K562 (cell line): Measurements from ENCODE around the gene RBMS3. TPM values are rescaled to one million over a fixed set of nuclear protein-coding genes. Genes with fewer than 3 reads are reported as not detected.

Source experiments
- ATAC-seq: fragments of 200-7000 bp; cut with Tn5 transposase; 3 replicates; pipeline ENCODE4 v1.9.1; 2020; ENCODE audit warnings: moderate library complexity
- BruUV-seq: library from RNA; stranded (reverse); fragments of 400-500 nt; replicated peaks from 2 replicates; lab custom pipeline; 2021; lab: Mats Ljungman, UMichigan
- CTCF ChIA-PET: fragments of 300-600 bp; formaldehyde crosslinking; extraction: SDS; loops from one replicate; lab custom pipeline; 2021; ENCODE audit warnings: low intra/inter-chr PET ratio; lab: Yijun Ruan, JAX
- POLR2A ChIA-PET: fragments of 300-600, 350-650 bp; sonication (Branson Sonifier 250); formaldehyde crosslinking; extraction: SDS; loops from one replicate; lab custom pipeline; 2021; ENCODE audit warnings: antibody characterized with exemption, inconsistent platforms; lab: Yijun Ruan, JAX
- DNase-seq, 4 experiments: peaks; one replicate each; pipeline versions ENCODE4 v3.0.0 to v3.0.0-alpha.2; 2011 to 2018; ENCODE audit warnings: low spot score in 3 of 4, mixed read lengths in 3 of 4; ENCODE audit errors: extremely low read depth in 1 of 4
- FAIRE-seq: peaks from 2 replicates; lab custom pipeline; 2011; peaks lifted over from hg19 to GRCh38; lab: Jason Lieb, UNC
- H2AFZ ChIP-seq: 2 replicates; pipeline ENCODE4 v1.6.0; 2011; ENCODE audit warnings: low read depth, low read length, control low read depth, inconsistent platforms
- H3K27ac ChIP-seq: fragments of 200-600 bp; 3 replicates; pipeline ENCODE4 v1.8.0; 2011; ENCODE audit warnings: low read depth, mild to moderate bottlenecking, control low read depth, inconsistent platforms, low read length, moderate library complexity, mixed read lengths; ENCODE audit errors: extremely low read depth
- H3K27me3 ChIP-seq, 2 experiments: fragments of 300-600 bp in 1 of 2; 2 replicates in 1 of 2; 3 replicates in 1 of 2; pipeline versions ENCODE4 v1.6.0 to v1.8.0; 2011; ENCODE audit warnings: inconsistent platforms in 2 of 2, low read length in 2 of 2, mild to moderate bottlenecking in 1 of 2, mixed read lengths in 1 of 2, moderate library complexity in 1 of 2; ENCODE audit not compliant: control insufficient read depth in 2 of 2, insufficient read depth in 2 of 2
- H3K36me3 ChIP-seq: fragments of 300-600 bp; 3 replicates; pipeline ENCODE4 v1.8.0; 2011; ENCODE audit warnings: mild to moderate bottlenecking, low read length, inconsistent platforms; ENCODE audit not compliant: control insufficient read depth, insufficient read depth
- H3K4me1 ChIP-seq, 2 experiments: fragments of 200-600 bp in 1 of 2; replicated peaks in 1 of 2; 2 replicates in 1 of 2; 3 replicates in 1 of 2; pipeline versions ENCODE4 v1.5.1 to v1.8.0; 2011; ENCODE audit warnings: inconsistent platforms in 2 of 2, low read length in 2 of 2, mild to moderate bottlenecking in 1 of 2, mixed read lengths in 1 of 2, moderate library complexity in 1 of 2; ENCODE audit not compliant: control insufficient read depth in 2 of 2, insufficient read depth in 2 of 2
- H3K4me2 ChIP-seq: 2 replicates; pipeline ENCODE4 v1.6.1; 2011; ENCODE audit warnings: low read length, control low read depth, inconsistent platforms, mixed read lengths; ENCODE audit not compliant: insufficient read depth
- H3K4me3 ChIP-seq: fragments of 200-600 bp; sonication (generic), shearing (Covaris generic); 2 replicates; pipeline ENCODE4 v1.5.1; 2016; ENCODE audit warnings: control low read depth, inconsistent platforms
- H3K79me2 ChIP-seq: fragments of 200-600 bp; 3 replicates; pipeline ENCODE4 v1.8.0; 2011; ENCODE audit warnings: low read length, inconsistent platforms; ENCODE audit not compliant: control insufficient read depth, insufficient read depth
- H3K9ac ChIP-seq, 2 experiments: 2 replicates each; pipeline versions ENCODE4 v1.6.0 to v1.6.1; 2011; ENCODE audit warnings: low read depth in 2 of 2, low read length in 2 of 2, control low read depth in 1 of 2, inconsistent platforms in 1 of 2, mild to moderate bottlenecking in 1 of 2, mixed read lengths in 1 of 2; ENCODE audit not compliant: insufficient read depth in 1 of 2
- H3K9me1 ChIP-seq: one replicate; pipeline ENCODE4 v1.6.0; 2011; ENCODE audit warnings: inconsistent platforms, mild to moderate bottlenecking, low read length, moderate library complexity; ENCODE audit not compliant: control insufficient read depth, insufficient read depth
- H3K9me3 ChIP-seq: replicated peaks from 2 replicates; pipeline ENCODE4 v1.5.1; 2011; ENCODE audit warnings: low read depth, low read length, inconsistent platforms; ENCODE audit not compliant: control insufficient read depth, insufficient read depth
- H4K20me1 ChIP-seq: replicated peaks from 2 replicates; pipeline ENCODE4 v1.6.1; 2011; ENCODE audit warnings: low read length, inconsistent platforms, mixed read lengths; ENCODE audit not compliant: control insufficient read depth, insufficient read depth
- BMI1 ChIP-seq: fragments of 150-350 bp; IDR thresholded peaks from 2 replicates; pipeline ENCODE4 v1.6.1; 2014; ENCODE audit warnings: low read length
- HMG20A ChIP-seq: fragments of 450-650 bp; formaldehyde crosslinking; conservative IDR thresholded peaks from 2 replicates; pipeline ENCODE4 v1.4.0; 2020; ENCODE audit warnings: mild to moderate bottlenecking, mixed read lengths
- NFIX ChIP-seq: fragments of 250-450 bp; sonication (Bioruptor Pico); IDR thresholded peaks from 2 replicates; pipeline ENCODE4 v1.4.0; 2020; ENCODE audit warnings: low read depth, mild to moderate bottlenecking, moderate library complexity
- WGBS: fragments of 100-300 bp; shearing (Covaris generic); methylation state at CpG from one replicate; pipeline ENCODE4 v1.1.6; 2016; ENCODE audit warnings: low coverage, mixed read lengths; ENCODE audit not compliant: insufficient coverage; ENCODE audit errors: missing lambda C conversion rate; 5-methylcytosine and 5-hydroxymethylcytosine counted together
- in situ Hi-C: fragments of 300-500 bp; cut with MboI; formaldehyde crosslinking; loops from 4 replicates; pipeline ENCODE4 v1.15.0; 2018; ENCODE audit warnings: inconsistent platforms, mixed read lengths
- intact Hi-C: fragments of 100-400 bp; cut with micrococcal nuclease; formaldehyde crosslinking; loops from 2 replicates; pipeline ENCODE4 v1.14.2; 2022
- polyA plus RNA-seq, 8 experiments: library from polyadenylated mRNA; depleted of rRNA in 4 of 8; stranded (reverse) in 5 of 8; unstranded in 3 of 8; fragments of >200 nt; fragmentation: Nextera tagmentation in 2 of 8; fragmentation: Illumina TruSeq in 1 of 8; extraction: Ambion mirVana in 2 of 8; extraction: Trizol in 1 of 8; gene quantifications; 2 replicates each; pipeline versions ENCODE4 v1.2.1 to v1.2.3, GENCODE V29; 2011 to 2014; ENCODE audit warnings: inconsistent platforms in 1 of 8, missing spikeins in 1 of 8
- total RNA-seq, 7 experiments: library from RNA; depleted of rRNA in 6 of 7; stranded (reverse); fragments of >200 nt in 6 of 7; fragmentation: Illumina TruSeq in 2 of 7; extraction: Trizol in 2 of 7; gene quantifications; 2 replicates each; pipeline versions ENCODE4 v1.2.1 to v1.2.3, GENCODE V29; 2011 to 2021; ENCODE audit warnings: low replicate concordance in 1 of 7
- TF ChIP-seq, protein P1 (sequence below): sonication (generic); formaldehyde crosslinking; IDR thresholded peaks from 2 replicates; pipeline ENCODE4 v1.4.0; 2020; ENCODE audit warnings: mild to moderate bottlenecking, missing genetic modification reagents
- TF ChIP-seq, protein P2 (sequence below): fragments of 450-650 bp; IDR thresholded peaks from 2 replicates; pipeline ENCODE4 v1.7.1; 2018; ENCODE audit warnings: mild to moderate bottlenecking, low read depth; ENCODE audit not compliant: partially characterized antibody

RBMS3 gene
- total and polyA plus RNA-seq, 9 of the 15 experiments (the other 6 are each of a cell fraction or from before 2014, with no cell fraction given), result 0.20 TPM; not detected in 8

- no peaks in the 10 kb centered on the region for H3K27me3 ChIP-seq
- CTCF ChIA-PET, result no interaction called here
- no peaks in the 10 kb centered on the region; the same call in 1 of the 2 replicates for H3K9me3 ChIP-seq
- no peak for ATAC-seq
- no TSS peak for BruUV-seq
- no peak overlapping the region for H3K9ac ChIP-seq
- no peak overlapping the region for H2AFZ ChIP-seq
- no peaks in the 10 kb centered on the region for H3K36me3 ChIP-seq
- H4K20me1 ChIP-seq, result no peaks in the 10 kb centered on the region
- no peak overlapping the region for H3K27ac ChIP-seq
- no peaks in the 10 kb centered on the region for H3K79me2 ChIP-seq
- in situ Hi-C loops, result no loop called here
- no peaks in the 10 kb centered on the region for H3K9me1 ChIP-seq
- H3K4me2 ChIP-seq, result no peak overlapping the region
- POLR2A ChIA-PET, result no interaction called here
- intact Hi-C loops, result no loop called here
- no peak overlapping the region for H3K4me3 ChIP-seq
- FAIRE-seq, result no peak
- no peak for DNase-seq
- no peaks in the 10 kb centered on the region for H3K4me1 ChIP-seq
- 4% methylated on average over 2 of the region's 2 CpGs for WGBS
- TF ChIP-seq BMI1, result no peak
- no peak for TF ChIP-seq NFIX (CRISPR knock-in tag)
- no peak for TF ChIP-seq HMG20A (CRISPR knock-in tag)
- TF ChIP-seq, protein P1, sequence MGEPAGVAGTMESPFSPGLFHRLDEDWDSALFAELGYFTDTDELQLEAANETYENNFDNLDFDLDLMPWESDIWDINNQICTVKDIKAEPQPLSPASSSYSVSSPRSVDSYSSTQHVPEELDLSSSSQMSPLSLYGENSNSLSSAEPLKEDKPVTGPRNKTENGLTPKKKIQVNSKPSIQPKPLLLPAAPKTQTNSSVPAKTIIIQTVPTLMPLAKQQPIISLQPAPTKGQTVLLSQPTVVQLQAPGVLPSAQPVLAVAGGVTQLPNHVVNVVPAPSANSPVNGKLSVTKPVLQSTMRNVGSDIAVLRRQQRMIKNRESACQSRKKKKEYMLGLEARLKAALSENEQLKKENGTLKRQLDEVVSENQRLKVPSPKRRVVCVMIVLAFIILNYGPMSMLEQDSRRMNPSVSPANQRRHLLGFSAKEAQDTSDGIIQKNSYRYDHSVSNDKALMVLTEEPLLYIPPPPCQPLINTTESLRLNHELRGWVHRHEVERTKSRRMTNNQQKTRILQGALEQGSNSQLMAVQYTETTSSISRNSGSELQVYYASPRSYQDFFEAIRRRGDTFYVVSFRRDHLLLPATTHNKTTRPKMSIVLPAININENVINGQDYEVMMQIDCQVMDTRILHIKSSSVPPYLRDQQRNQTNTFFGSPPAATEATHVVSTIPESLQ (CRISPR knock-in tag), result no peak
- TF ChIP-seq, protein P2, sequence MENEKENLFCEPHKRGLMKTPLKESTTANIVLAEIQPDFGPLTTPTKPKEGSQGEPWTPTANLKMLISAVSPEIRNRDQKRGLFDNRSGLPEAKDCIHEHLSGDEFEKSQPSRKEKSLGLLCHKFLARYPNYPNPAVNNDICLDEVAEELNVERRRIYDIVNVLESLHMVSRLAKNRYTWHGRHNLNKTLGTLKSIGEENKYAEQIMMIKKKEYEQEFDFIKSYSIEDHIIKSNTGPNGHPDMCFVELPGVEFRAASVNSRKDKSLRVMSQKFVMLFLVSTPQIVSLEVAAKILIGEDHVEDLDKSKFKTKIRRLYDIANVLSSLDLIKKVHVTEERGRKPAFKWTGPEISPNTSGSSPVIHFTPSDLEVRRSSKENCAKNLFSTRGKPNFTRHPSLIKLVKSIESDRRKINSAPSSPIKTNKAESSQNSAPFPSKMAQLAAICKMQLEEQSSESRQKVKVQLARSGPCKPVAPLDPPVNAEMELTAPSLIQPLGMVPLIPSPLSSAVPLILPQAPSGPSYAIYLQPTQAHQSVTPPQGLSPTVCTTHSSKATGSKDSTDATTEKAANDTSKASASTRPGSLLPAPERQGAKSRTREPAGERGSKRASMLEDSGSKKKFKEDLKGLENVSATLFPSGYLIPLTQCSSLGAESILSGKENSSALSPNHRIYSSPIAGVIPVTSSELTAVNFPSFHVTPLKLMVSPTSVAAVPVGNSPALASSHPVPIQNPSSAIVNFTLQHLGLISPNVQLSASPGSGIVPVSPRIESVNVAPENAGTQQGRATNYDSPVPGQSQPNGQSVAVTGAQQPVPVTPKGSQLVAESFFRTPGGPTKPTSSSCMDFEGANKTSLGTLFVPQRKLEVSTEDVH, result no peak
Measured at GRCh38 chr3:29605845-29606244, 325.0 kb downstream of the RBMS3 start.
